ENCODE results near the gene FEZF1. TPM values are rescaled to one million over a fixed set of nuclear protein-coding genes. Genes with fewer than 3 reads are reported as not detected.
"Not testable (repeated sequence)": the region's sequence is repeated elsewhere in the genome, so short reads cannot be mapped to it uniquely, and the experiment has no call there.

FEZF1 gene
- total and polyA plus RNA-seq, 12 donors = not detected

DNA sequence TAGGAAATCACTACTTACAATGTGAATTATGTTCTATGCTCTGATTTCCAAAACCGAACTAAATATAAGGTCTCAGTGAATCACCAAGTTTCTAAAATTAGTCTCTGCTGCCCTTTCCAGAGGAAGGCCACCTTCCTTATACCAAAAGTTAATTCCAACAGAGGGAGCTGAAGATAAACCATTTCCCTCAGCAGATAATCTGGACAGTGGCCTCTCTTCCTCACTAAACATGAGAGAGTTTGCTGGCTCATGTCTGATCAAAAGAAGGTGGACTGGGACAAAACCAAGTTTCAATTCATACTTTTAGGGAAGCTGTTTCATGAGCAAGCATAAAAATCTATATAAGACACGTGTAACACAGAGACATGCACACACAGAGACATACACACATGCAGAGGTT, 6.4 kb downstream of the FEZF1 start:
- WGBS, 2 donors = 41 to 47% methylated on average over 2 of the region's 2 CpGs
- H3K27ac ChIP-seq = no peak overlapping the region
- TF ChIP-seq CTCF (IDR thresholded peaks at IDR 0.05) = no peak
- no peaks in the 10 kb centered on the region for H3K36me3 ChIP-seq
- ATAC-seq (no peak), DNase-seq (no peak)
- H3K9me3 ChIP-seq = no peaks in the 10 kb centered on the region
- intact Hi-C loops (cut with DNase I) = no loop called here
- peaks cover 30 to 97% (median 84%) of the 10 kb centered on the region in 7 donors for H3K27me3 ChIP-seq
- no peak overlapping the region for H3K4me3 ChIP-seq
- H3K4me1 ChIP-seq = peaks cover 4 to 18% (median 12%) of the 10 kb centered on the region in 9 donors

- H3K27me3 ChIP-seq = peaks cover 0 to 56% (median 18%) of the 10 kb centered on the region in 7 donors
- TF ChIP-seq CTCF (IDR thresholded peaks at IDR 0.05) = no peak
- ATAC-seq (no peak), DNase-seq (no peak)
- WGBS, 2 donors = 84 to 91% methylated on average over 2 of the region's 2 CpGs
- no peaks in the 10 kb centered on the region for H3K36me3 ChIP-seq
- H3K27ac ChIP-seq = no peak overlapping the region
- H3K9me3 ChIP-seq = peaks cover 0 to 35% (median 4%) of the 10 kb centered on the region in 11 donors
- no peak overlapping the region for H3K4me3 ChIP-seq
- intact Hi-C loops (cut with DNase I) = no loop called here
- H3K4me1 ChIP-seq = no peaks in the 10 kb centered on the region
Measured at GRCh38 chr7:122291189-122291588, 13.4 kb downstream of the FEZF1 start.

DNA sequence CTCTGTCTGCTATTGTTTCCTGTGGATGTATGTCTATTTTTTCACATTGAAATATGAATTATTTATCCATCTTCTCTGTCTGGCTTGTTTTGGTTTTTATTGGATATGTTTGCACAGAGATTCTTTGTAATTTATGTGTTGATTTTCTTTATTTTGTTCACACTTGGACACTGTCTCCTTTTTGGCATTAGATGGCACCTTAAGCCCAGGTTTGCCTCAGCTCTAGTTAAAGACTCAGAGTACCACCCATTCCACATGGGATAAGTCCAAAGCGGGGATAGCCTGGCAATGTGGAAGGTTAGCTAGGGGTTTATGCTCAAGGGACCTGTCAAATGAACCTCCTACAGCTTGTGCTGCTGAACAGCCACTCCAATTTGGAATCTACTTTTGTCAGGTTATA, 14.1 kb downstream of the FEZF1 start:
- 88 to 92% methylated on average over 1 of the region's 1 CpG for WGBS, 2 donors
- intact Hi-C loops (cut with DNase I) = no loop called here
- no peak for TF ChIP-seq CTCF (IDR thresholded peaks at IDR 0.05)

DNA sequence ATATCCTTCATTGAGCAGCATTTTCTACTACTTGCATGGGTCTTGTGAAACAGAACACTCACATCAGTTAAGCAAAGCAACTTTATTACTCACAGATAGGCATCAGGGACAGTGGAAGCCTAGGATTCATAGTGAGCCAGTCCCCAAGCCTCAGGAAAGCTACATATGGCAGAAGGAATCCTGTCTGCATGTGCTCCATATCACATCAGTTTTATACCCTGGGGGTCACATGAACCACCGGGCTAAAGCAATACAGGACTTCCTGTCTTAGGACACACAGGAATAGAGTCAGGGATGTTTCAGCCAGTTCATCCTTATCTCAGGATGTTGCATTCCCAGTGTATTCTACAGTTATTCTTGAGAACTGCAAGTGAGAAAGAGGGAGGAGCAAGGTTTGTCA, 15.1 kb downstream of the FEZF1 start:
- intact Hi-C loops (cut with DNase I) = no loop called here
- ATAC-seq = no peak
- Histone ChIP-seq H3K9me3 (peaks cover 0 to 35% (median 4%) of the 10 kb centered on the region in 11 donors), H3K27me3 (peaks cover 0 to 39% (median 7%) of the 10 kb centered on the region in 7 donors), H3K4me1 (no peaks in the 10 kb centered on the region), H3K36me3 (no peaks in the 10 kb centered on the region), H3K27ac (no peak overlapping the region), H3K4me3 (no peak overlapping the region)
- 48 to 57% methylated on average over 1 of the region's 1 CpG for WGBS, 2 donors
- TF ChIP-seq CTCF (IDR thresholded peaks at IDR 0.05) = no peak
- DNase-seq = no peak

More for the DNA sequence above, 14.1 kb downstream of the FEZF1 start:
- Histone ChIP-seq H3K4me1 (no peaks in the 10 kb centered on the region), H3K36me3 (no peaks in the 10 kb centered on the region), H3K27ac (no peak overlapping the region), H3K9me3 (peaks cover 0 to 35% (median 4%) of the 10 kb centered on the region in 11 donors), H3K27me3 (peaks cover 0 to 49% (median 12%) of the 10 kb centered on the region in 7 donors), H3K4me3 (no peak overlapping the region)
- ATAC-seq (no peak), DNase-seq (no peak)

GRCh38 chr7:122284608-122285007, 19.9 kb downstream of the FEZF1 start:
- 89 to 91% methylated on average over 16 of the region's 24 CpGs for whole genome bisulfite sequencing, 2 donors
- ATAC-seq; H3K36me3 ChIP-seq; intact Hi-C loops (cut with DNase I); H3K4me3 ChIP-seq; H3K27ac ChIP-seq; DNase-seq; H3K4me1 ChIP-seq; H3K9me3 ChIP-seq: not testable (repeated sequence)
- peaks cover 0 to 11% (median 0%) of the 10 kb centered on the region in 7 donors for H3K27me3 ChIP-seq

Measured in heart right ventricle (tissue), 16 donors.